Hematopoietic multipotent progenitor cell treated with erythropoietin and hydrocortisone succinate and interleukin-3 and kit ligand, for 8 days (in vitro differentiated cells): ENCODE measurements around the gene ADGRL3.
"Not testable (repeated sequence)": the region's sequence is repeated elsewhere in the genome, so short reads cannot be mapped to it uniquely, and the experiment has no call there.

Source experiments
- DNase-seq: peaks from one replicate; pipeline ENCODE4 v3.0.0-alpha.2; 2015

Gene ADGRL3

GRCh38 chr4:61372817-61373216, 172.7 kb downstream of the ADGRL3 start:
- DNase-seq, result not testable (repeated sequence)

- DNase-seq, result no peak
Measured at GRCh38 chr4:61373901-61374440, 173.8 kb downstream of the ADGRL3 start.

GRCh38 chr4:61374447-61374891, 174.3 kb downstream of the ADGRL3 start:
- no peak for DNase-seq

GRCh38 chr4:61375301-61375700, 175.2 kb downstream of the ADGRL3 start:
- no peak for DNase-seq

GRCh38 chr4:61376301-61376700, 176.2 kb downstream of the ADGRL3 start:
- DNase-seq, result no peak

GRCh38 chr4:61379406-61379805, 179.3 kb downstream of the ADGRL3 start:
- DNase-seq, result no peak

DNA sequence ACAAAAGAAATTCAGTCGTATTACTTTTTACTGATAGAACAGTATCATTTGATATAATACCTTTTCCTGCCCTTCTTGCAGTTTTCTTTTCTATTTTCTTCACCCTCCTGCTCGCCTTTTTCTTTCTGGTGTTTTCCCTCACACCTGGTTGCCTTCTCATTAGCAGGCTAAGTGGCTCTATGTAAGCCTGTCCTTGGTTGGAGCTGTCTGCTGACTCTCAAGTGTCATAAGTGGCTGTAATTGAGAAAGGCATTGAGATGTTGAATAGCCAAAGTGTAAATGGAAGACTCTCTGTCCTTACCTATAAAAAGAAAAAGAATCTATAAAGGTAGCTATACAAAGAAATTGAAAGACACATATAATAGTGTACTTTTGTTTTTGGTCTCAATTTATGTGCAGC, 180.7 kb downstream of the ADGRL3 start:
- no peak for DNase-seq

DNA sequence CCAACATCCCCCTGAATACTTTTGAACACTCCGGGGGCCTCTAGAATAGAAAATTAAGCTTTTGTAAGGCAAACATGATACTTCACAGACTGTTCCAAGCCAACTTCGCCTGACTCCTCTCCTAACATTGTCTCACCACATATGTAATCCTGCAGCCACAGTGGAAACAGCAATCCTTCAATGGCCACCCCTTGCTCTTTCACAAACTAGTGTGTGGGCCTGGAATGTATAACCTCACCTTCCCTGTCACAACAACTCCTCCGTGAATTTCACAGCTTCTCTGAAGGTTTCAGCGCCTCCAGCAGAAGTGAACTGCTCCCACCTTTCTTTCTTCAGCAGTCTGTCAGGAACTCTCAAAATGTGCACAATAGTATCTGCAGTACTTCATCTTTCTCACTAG, 185.1 kb downstream of the ADGRL3 start:
- DNase-seq, result no peak

GRCh38 chr4:61387372-61387771, 187.2 kb downstream of the ADGRL3 start:
- DNase-seq, result not testable (repeated sequence)

DNA sequence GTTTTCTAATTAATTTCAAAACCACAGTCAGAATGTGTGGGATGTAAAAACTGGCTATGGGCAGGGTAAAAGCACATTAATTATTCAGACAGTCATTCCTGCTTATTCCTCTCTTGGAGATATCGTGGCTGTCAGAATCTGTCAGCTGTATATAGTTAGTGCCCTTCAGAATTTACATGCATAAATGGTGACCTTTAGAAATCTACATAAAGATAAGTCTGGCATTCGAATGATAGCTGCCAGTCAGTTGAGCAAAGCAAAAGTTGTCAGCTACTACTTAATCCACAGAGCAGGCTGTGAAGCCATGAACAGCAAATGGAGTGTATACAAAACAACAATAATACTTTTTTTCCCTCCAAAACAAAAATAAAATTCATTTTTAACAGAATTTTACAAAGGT, 189.5 kb downstream of the ADGRL3 start:
- no peak for DNase-seq

GRCh38 chr4:61395754-61396153, 195.6 kb downstream of the ADGRL3 start:
- DNase-seq, result no peak

- no peak for DNase-seq
Measured at GRCh38 chr4:61397174-61397573, 197.0 kb downstream of the ADGRL3 start.

DNA sequence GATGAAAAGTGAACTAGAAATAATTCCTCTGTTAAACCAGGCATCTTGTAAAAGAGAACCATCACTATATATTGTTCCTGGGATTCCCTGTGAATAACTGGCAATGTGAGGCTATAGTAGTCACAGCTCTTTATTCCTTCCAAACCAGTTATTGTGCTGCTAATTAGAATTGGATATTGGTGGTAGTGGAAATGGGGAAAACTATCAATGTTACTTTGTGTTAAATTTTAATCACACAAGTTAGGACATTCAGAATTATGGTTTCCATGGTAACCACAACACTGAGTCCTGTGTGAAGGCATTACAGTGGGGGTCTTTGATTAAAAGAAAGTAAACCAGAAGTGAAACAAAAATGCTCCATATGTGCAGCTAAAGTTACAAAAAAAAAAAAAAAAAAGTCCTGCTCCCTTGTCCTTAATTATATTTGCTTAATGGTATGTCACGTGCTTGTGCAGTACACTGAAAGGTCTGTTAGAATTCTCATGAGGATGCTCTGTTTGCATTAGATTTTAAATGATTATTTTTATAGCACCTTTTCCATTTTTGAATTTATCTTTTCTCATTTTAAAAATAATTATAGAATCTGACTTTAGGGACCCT, 200.4 kb downstream of the ADGRL3 start:
- DNase-seq, result no peak

GRCh38 chr4:61401771-61402170, 201.6 kb downstream of the ADGRL3 start:
- DNase-seq, result no peak

GRCh38 chr4:61405307-61405706, 205.2 kb downstream of the ADGRL3 start:
- DNase-seq, result no peak

DNA sequence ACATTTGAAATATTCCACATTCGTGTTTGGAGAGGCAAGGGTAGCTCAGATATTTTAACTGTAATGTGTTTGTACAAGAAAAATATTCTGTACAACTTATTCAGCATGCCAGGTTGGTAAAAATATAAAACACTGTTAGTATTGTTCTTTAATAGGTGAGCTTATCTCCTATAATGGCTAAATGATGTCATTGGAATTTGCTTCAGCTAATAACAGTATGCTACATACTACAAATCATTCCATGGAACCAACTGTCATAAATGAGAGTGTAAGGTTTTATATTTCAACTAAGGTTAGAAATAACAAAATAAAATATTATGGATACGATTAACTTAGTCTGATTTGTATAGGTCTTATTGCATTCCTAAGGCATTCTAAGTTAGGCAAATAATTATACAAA, 206.6 kb downstream of the ADGRL3 start:
- no peak for DNase-seq

DNA sequence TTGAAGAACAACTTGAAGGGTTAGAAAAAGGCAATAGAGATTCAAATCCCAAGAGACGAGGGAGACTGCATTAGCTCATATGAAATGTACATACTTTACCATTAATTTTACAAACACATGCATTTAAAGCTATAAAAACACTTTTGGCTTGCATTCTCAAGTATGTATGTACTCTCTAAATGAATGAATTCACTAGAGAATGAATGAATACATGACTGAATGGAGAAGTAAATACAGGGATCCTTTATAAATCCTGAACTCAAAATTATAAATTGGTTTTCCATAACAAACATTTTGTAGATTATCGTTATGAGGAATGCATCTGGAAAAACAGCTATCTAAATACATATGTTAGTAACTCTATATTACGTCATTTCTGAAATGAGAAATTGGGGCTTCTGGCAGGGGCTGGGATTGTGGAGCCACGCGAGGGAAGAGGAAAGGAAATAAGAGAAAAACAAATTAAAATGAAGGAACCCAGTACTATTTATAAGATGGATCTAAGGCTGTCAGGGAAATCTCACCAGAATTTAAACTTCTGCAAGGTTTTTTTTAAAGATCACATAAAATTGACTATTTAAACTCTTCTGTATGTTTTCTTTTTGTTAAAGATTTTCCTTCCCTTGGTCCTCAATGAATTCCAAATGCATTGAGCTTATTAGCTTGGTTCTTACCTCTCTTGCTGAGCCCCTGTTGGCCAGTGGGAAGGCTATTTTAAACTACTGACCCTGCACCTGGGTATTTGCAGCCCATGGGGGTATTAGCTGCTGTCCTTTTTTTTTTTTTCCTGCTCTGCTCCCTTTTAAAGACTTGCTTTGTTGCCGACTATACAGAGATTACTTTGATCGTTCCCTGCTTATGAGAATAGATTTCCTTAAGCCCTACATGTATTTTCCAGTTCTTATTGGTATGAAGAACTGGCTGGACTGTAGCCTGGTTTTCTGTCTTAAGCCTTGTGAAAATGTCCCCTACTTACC, 207.8 kb downstream of the ADGRL3 start:
- no peak for DNase-seq

DNA sequence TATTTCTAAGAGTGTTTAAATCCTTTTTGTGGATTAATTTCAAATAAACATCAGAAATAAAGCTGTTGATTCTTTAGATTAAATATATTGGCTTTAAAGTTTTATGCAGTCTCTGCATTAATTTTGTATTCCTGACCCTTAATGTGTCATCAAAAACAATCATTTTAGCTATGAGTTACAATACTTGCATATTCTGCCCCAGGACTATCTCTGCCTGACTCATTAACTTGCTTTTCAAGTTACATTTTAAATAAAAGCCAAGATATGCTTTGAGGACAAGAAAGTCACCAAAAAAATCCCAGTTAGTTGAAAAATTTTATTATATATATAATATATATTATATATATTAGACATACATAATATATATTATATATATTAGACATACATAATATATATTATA, 208.7 kb downstream of the ADGRL3 start:
- DNase-seq, result no peak

DNA sequence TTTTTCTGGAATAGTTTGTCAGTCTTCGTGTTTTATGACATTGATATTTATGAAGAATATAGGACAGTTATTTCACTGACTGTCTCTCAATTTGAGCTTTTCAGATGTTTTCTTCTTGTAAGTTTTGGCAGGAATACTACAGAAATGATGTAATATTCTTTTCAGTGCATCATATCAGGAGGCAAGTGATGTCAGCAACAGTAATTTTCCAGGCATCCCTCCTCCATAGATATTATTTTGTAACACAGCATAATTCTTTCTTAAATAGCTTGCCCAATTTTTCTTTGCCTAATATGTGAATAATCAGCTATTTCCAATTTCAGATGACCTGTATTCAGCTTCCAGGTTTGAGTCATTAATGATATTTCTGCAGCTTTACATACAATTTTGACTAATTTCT, 211.1 kb downstream of the ADGRL3 start:
- no peak for DNase-seq

DNA sequence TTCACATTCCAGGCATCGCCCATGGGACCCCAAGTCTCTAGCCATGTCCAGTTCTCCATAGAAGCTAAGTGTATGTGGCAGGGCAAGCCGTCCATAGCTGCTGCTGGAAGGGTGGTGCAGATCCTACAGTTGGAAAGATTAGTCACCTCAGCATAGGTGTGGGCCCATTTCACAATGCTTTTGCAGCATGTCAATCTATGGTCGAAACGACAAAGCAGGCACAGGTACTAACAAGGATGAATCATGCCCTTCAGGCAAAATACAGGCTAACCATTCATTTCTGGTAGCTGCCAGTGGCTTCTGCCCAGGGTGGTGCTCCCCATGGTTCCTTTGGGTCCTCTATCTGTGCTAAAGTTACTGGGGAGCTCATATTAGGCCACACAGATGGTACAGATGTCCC, 225.2 kb downstream of the ADGRL3 start:
- no peak for DNase-seq

GRCh38 chr4:61426229-61426628, 226.1 kb downstream of the ADGRL3 start:
- DNase-seq, result no peak

DNA sequence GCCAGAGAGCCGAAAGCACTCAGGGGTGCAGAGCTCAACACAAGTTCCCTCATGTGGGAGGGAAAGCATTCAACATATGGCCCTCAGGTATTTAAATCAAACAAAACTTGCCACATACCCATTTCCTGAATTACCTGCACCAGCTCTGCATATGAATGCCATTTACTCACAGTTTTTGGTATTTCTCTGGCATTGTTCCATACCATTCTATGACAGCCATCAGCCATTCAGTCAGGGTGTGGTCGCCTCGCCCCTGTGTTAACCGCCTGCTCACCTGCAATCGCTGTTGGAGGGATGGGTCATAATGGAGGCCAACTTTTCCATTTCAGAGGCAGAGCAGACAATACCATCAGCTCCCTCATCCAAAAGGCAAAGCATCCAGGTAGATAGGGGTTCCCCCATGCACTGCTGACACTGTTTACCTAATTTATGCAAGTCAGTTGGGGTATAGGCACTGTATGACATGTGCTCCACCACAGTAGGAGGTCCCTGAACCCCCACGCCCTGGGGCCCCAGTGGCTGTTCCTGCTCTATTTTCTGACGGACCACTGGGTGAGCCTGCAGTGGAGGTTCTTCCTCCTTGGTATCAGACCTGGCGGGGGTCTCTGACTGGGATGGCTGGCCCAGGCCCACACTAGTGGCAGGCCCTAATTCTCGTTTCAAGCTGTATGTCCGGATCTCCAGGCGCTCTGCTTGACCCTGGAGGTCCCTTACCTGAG, 227.1 kb downstream of the ADGRL3 start:
- DNase-seq, result no peak

DNA sequence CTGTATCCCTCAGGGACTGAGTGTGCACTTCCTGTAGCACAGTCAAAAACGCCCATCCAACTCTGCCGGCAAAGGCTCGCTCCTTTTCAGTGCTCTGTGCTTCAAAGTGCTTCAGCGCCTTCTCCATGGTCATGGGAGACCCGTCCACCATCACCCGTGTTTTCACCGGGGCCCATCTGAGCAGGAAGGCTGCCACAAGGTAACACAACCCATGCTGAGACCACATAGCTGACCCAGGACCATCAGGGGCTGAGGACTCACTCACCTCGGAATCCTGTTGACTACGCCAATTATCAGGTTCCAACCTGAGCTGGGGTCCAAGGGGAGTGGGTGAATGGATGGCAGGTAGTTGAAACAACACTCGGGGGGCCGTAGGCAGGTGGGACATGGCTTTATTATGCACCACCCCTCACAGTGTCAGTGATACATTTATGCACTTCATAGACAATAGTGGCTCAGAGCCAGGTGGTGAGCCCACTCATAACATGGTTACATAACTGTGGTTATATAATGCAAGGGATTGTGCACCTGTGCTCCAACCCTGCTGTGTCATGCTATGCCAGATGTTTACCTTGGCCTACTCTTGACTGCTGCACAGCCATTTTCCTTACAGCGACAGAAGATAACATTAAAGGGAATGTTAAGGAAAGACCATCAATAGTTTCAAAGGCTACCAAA, 227.8 kb downstream of the ADGRL3 start:
- no peak for DNase-seq
